GM12878 (cell line): ENCODE data around the gene KAZN. TPM values are rescaled to one million over a fixed set of nuclear protein-coding genes. Genes with fewer than 3 reads are reported as not detected.

Experiments used
- ATAC-seq: fragments of 200-7000 bp; cut with Tn5 transposase; 3 replicates; pipeline ENCODE4 v1.9.1; 2020; ENCODE audit warnings: mild to moderate bottlenecking, moderate library complexity
- BruUV-seq: library from RNA; stranded (reverse); fragments of 400-500 nt; replicated peaks from 2 replicates; lab custom pipeline; 2021; lab: Mats Ljungman, UMichigan
- CTCF ChIA-PET: fragments of 300-600 bp; sonication (Branson Sonifier 250); formaldehyde crosslinking; extraction: SDS; loops from one replicate; lab custom pipeline; 2021; ENCODE audit warnings: inconsistent platforms; lab: Yijun Ruan, JAX
- POLR2A ChIA-PET: fragments of 350-600 bp; formaldehyde crosslinking; extraction: SDS; loops from one replicate; lab custom pipeline; 2021; ENCODE audit warnings: inconsistent platforms; lab: Charles Lee
- RAD21 ChIA-PET: fragments of 300-600 bp; sonication (Branson Sonifier 250); formaldehyde crosslinking; loops from one replicate; lab custom pipeline; 2023; ENCODE audit warnings: antibody characterized with exemption; ENCODE audit not compliant: unreplicated experiment; lab: Charles Lee
- SMC1A ChIA-PET: fragments of 300-600 bp; sonication (Branson Sonifier 250); formaldehyde crosslinking; loops from one replicate; lab custom pipeline; 2023; ENCODE audit not compliant: unreplicated experiment, uncharacterized antibody; lab: Charles Lee
- DNase-seq: peaks from one replicate; pipeline ENCODE4 v3.0.0-alpha.2; 2011; ENCODE audit warnings: low read depth, low spot score
- FAIRE-seq: peaks from 3 replicates; lab custom pipeline; 2011; peaks lifted over from hg19 to GRCh38; lab: Jason Lieb, UNC
- H2AFZ ChIP-seq: 2 replicates; pipeline ENCODE4 v1.6.0; 2011; ENCODE audit warnings: low read depth, low read length, control low read depth; ENCODE audit not compliant: control insufficient read depth
- H3K27ac ChIP-seq: 2 replicates; pipeline ENCODE4 v1.5.1; 2011; ENCODE audit warnings: control low read depth; ENCODE audit not compliant: control insufficient read depth, insufficient read depth
- H3K27me3 ChIP-seq, 2 experiments: replicated peaks in 1 of 2; 2 replicates each; pipeline versions ENCODE4 v1.6.0 to v1.6.1; 2011; ENCODE audit warnings: low read length in 1 of 2; ENCODE audit not compliant: control insufficient read depth in 2 of 2, insufficient read depth in 2 of 2
- H3K36me3 ChIP-seq, 2 experiments: 2 replicates each; pipeline ENCODE4 v1.5.1; 2011; ENCODE audit warnings: low read length in 1 of 2; ENCODE audit not compliant: control insufficient read depth in 2 of 2, insufficient read depth in 2 of 2
- H3K4me1 ChIP-seq: 2 replicates; pipeline ENCODE4 v1.6.1; 2011; ENCODE audit warnings: mild to moderate bottlenecking, low read length, moderate library complexity, mixed read lengths; ENCODE audit not compliant: control insufficient read depth, insufficient read depth
- H3K4me2 ChIP-seq: 2 replicates; pipeline ENCODE4 v1.6.0; 2011; ENCODE audit warnings: control low read depth; ENCODE audit not compliant: control insufficient read depth, insufficient read depth
- H3K4me3 ChIP-seq: fragments of 200-600 bp; sonication (generic); 2 replicates; pipeline ENCODE4 v1.5.1; 2016
- H3K79me2 ChIP-seq: 2 replicates; pipeline ENCODE4 v1.6.0; 2011; ENCODE audit warnings: low read length; ENCODE audit not compliant: control insufficient read depth, insufficient read depth
- H3K9ac ChIP-seq: 2 replicates; pipeline ENCODE4 v1.8.0; 2011; ENCODE audit warnings: low read length, control low read depth, mixed read lengths; ENCODE audit not compliant: control insufficient read depth, insufficient read depth
- H3K9me3 ChIP-seq: replicated peaks from 3 replicates; pipeline ENCODE4 v1.5.1; 2011; ENCODE audit warnings: mild to moderate bottlenecking, low read length; ENCODE audit not compliant: control insufficient read depth, insufficient read depth
- H4K20me1 ChIP-seq: 2 replicates; pipeline ENCODE4 v1.6.0; 2011; ENCODE audit not compliant: control insufficient read depth, insufficient read depth
- BHLHE40 ChIP-seq, 2 experiments: fragments of 450-650 bp in 1 of 2; IDR thresholded peaks; 2 replicates each; pipeline ENCODE4 v1.6.1; 2011 to 2017; ENCODE audit warnings: low read depth in 2 of 2, borderline replicate concordance in 1 of 2, improper control_type of control experiment in 1 of 2, low read length in 1 of 2, mild to moderate bottlenecking in 1 of 2
- CBFB ChIP-seq: IDR thresholded peaks from 2 replicates; pipeline ENCODE4 v1.6.1; 2016; ENCODE audit warnings: antibody characterized with exemption, low read depth
- CHD2 ChIP-seq: IDR thresholded peaks from 2 replicates; pipeline ENCODE4 v1.6.1; 2011; ENCODE audit warnings: low read depth, low read length, improper control_type of control experiment, borderline replicate concordance
- IKZF2 ChIP-seq, 2 experiments: fragments of 450-650 bp; IDR thresholded peaks; 2 replicates each; pipeline ENCODE4 v1.6.1; 2017; ENCODE audit warnings: mild to moderate bottlenecking in 2 of 2, moderate library complexity in 2 of 2
- MEF2B ChIP-seq: fragments of 450-650 bp; IDR thresholded peaks from 2 replicates; pipeline ENCODE4 v1.6.1; 2018; ENCODE audit warnings: mild to moderate bottlenecking, moderate library complexity; ENCODE audit not compliant: partially characterized antibody, poor library complexity, severe bottlenecking
- MTA3 ChIP-seq: IDR thresholded peaks from 2 replicates; pipeline ENCODE4 v1.6.1; 2012; ENCODE audit warnings: low read length, inconsistent platforms, borderline replicate concordance
- MYC ChIP-seq: IDR thresholded peaks from 2 replicates; pipeline ENCODE4 v1.6.1; 2011; ENCODE audit warnings: mild to moderate bottlenecking, low read length, moderate library complexity, inconsistent platforms; ENCODE audit not compliant: insufficient read depth, insufficient replicate concordance, insufficient read length, severe bottlenecking
- NBN ChIP-seq: fragments of 450-650 bp; IDR thresholded peaks from 2 replicates; pipeline ENCODE4 v1.6.1; 2016
- TARDBP ChIP-seq: IDR thresholded peaks from 2 replicates; pipeline ENCODE4 v1.6.1; 2016; ENCODE audit warnings: borderline replicate concordance
- WGBS: methylation state at CpG from one replicate; pipeline ENCODE4 v1.1.6; 2016; ENCODE audit warnings: low lambda C conversion rate; ENCODE audit not compliant: insufficient replicate concordance, insufficient coverage; ENCODE audit errors: missing lambda C conversion rate; 5-methylcytosine and 5-hydroxymethylcytosine counted together
- in situ Hi-C: fragments of 300-500 bp; cut with MboI; formaldehyde crosslinking; loops from 9 replicates; pipeline ENCODE4 v1.14.3; 2018; ENCODE audit warnings: mixed read lengths
- intact Hi-C: fragments of 100-400 bp; cut with micrococcal nuclease; formaldehyde crosslinking; loops from one replicate; pipeline ENCODE4 v1.14.2; 2022; ENCODE audit not compliant: unreplicated experiment
- polyA plus RNA-seq, 11 experiments: library from polyadenylated mRNA; depleted of rRNA in 4 of 11; unstranded in 6 of 11; stranded (reverse) in 5 of 11; fragments of >200 nt; fragmentation: Nextera tagmentation in 4 of 11; fragmentation: Illumina TruSeq in 1 of 11; extraction: Ambion mirVana in 4 of 11; extraction: Trizol in 1 of 11; gene quantifications; 1 replicate in 1 of 11; 2 replicates in 10 of 11; pipeline versions ENCODE4 v1.2.1 to v1.2.3, GENCODE V29; 2011 to 2016; ENCODE audit warnings: inconsistent platforms in 2 of 11, missing spikeins in 2 of 11, low read depth in 1 of 11
- total RNA-seq, 4 experiments: library from RNA; depleted of rRNA in 3 of 4; stranded (reverse); fragments of >200 nt in 3 of 4; fragmentation: Illumina TruSeq in 1 of 4; extraction: Trizol in 1 of 4; gene quantifications; 2 replicates each; pipeline versions ENCODE4 v1.2.1 to v1.2.3, GENCODE V29; 2013 to 2021

Gene KAZN
- total and polyA plus RNA-seq, 10 of the 15 experiments (the other 5 are each of a cell fraction or from before 2014, with no cell fraction given): 0.72 to 4.0 (median 1.2) TPM

DNA sequence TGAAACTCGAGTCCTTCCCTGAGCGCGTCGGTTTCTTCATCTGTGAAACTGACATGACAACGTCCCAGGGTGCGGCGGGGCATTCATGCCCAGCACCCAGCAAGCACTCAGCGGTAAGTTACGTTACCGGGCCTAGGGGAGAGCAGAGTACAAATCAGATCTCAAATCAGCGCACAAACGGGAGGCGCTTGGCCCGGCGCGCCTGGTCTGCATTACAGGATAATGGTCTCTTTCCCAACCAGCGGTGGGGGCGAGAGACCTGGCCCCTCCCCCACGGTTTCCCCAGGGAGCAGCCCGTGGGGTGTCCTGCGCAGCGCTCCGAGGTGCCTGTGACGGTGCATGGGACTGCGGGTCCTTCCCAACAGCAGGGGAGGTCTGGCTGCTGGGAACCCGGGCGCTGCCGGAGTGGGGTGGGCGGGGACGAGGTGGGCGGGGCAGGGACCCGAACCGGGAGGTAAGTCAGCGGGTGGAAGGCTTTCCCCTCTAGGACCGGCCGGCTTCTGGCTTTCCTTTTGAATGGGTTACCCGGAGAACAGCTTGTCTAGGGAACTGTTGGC, 556.1 kb downstream of the KAZN start:
- in situ Hi-C loops: no loop called here
- peak overlapping the region; percentile 94 for H3K4me2 ChIP-seq
- no peaks in the 10 kb centered on the region; a peak in 1 of 4 replicates for H3K36me3 ChIP-seq
- ChIA-PET RAD21 (interaction anchor here (1.0 to 6.1 kb wide), 9 partner anchors 10 to 118 kb away, joined by 3 to 49 read pairs (median 4); partner anchors contain the start of gene FHAD1), POLR2A (interaction anchor here (1.2 to 2.2 kb wide), 2 partner anchors 21 to 107 kb away, joined by 4 to 12 read pairs; no protein-coding TSS in a partner anchor), CTCF (interaction anchor here (1.0 to 5.6 kb wide), 8 partner anchors 11 to 118 kb away, joined by 3 to 73 read pairs (median 4); no protein-coding TSS in a partner anchor), SMC1A (interaction anchor here (1.0 to 5.5 kb wide), 5 partner anchors 14 to 117 kb away, joined by 3 to 52 read pairs (median 18); no protein-coding TSS in a partner anchor)
- no TSS peak for BruUV-seq
- peak overlapping the region; percentile 62 for H3K9ac ChIP-seq
- ATAC-seq (peak; percentile 54), DNase-seq (no peak), FAIRE-seq (no peak)
- H3K9me3 ChIP-seq: no peaks in the 10 kb centered on the region; the same call in 2 of the 3 replicates
- no peaks in the 10 kb centered on the region for H4K20me1 ChIP-seq
- peaks cover 29% of the 10 kb centered on the region for H3K4me1 ChIP-seq
- H2AFZ ChIP-seq: peak overlapping the region; percentile 25
- H3K79me2 ChIP-seq: peaks cover 23% of the 10 kb centered on the region
- peaks cover 10 to 16% of the 10 kb centered on the region in 2 experiments; a peak in 3 of 4 replicates for H3K27me3 ChIP-seq
- intact Hi-C loops: loop anchor here (1.0 to 5.0 kb wide), 2 partner anchors 93 to 118 kb away; partner anchors contain the start of gene FHAD1
- 0 out of 2 replicates have a peak overlapping the region, but pooled peaks have one; percentile 34 for H3K27ac ChIP-seq
- 13% methylated on average over 37 of the region's 37 CpGs for WGBS
- peak overlapping the region; percentile 67 for H3K4me3 ChIP-seq
- TF ChIP-seq BHLHE40 (IDR thresholded peaks at IDR 0.05; ENCODE audit: borderline replicate concordance in 1 of 2, low read depth in 2 of 2, low read length in 1 of 2): no peak
- TF ChIP-seq TARDBP: peak; percentile 12; the same call in 1 of the 2 replicates
- 0 out of 2 replicates have a peak, but pooled peaks have one; percentile 10 for TF ChIP-seq CHD2
- TF ChIP-seq MTA3: no peak
- TF ChIP-seq MEF2B: peak; percentile 84
- TF ChIP-seq MYC: no peak
- TF ChIP-seq IKZF2 (IDR thresholded peaks at IDR 0.05): peak; percentile 23 to 29; a peak in 2 of 4 replicates
- TF ChIP-seq NBN: 0 out of 2 replicates have a peak, but pooled peaks have one; percentile 6
- TF ChIP-seq CBFB: 0 out of 2 replicates have a peak, but pooled peaks have one; percentile 5
